HepG2 (cell line): ENCODE data around the gene SCAPER. TPM values are rescaled to one million over a fixed set of nuclear protein-coding genes. Genes with fewer than 3 reads are reported as not detected.

Source experiments
- ATF7 ChIP-seq, 2 experiments: fragments of 450-650 bp in 1 of 2; sonication (generic) in 1 of 2; formaldehyde crosslinking in 1 of 2; IDR thresholded peaks; 2 replicates each; pipeline versions ENCODE4 v1.4.0 to v1.6.1; 2016 to 2020; ENCODE audit warnings: antibody characterized with exemption in 1 of 2, mild to moderate bottlenecking in 1 of 2, missing genetic modification reagents in 1 of 2
- HNF4A ChIP-seq: sonication (generic); formaldehyde crosslinking; IDR thresholded peaks from 2 replicates; pipeline ENCODE4 v1.4.0; 2020; ENCODE audit warnings: missing genetic modification reagents
- NFE2 ChIP-seq: sonication (generic); formaldehyde crosslinking; IDR thresholded peaks from 2 replicates; pipeline ENCODE4 v1.4.0; 2020; ENCODE audit warnings: missing genetic modification reagents
- NFIC ChIP-seq: IDR thresholded peaks from 2 replicates; pipeline ENCODE4 v1.6.1; 2012; ENCODE audit warnings: mild to moderate bottlenecking, low read length, inconsistent platforms
- RFX1 ChIP-seq: fragments of 450-650 bp; IDR thresholded peaks from 2 replicates; pipeline ENCODE4 v1.6.1; 2017
- SIX4 ChIP-seq: sonication (generic); formaldehyde crosslinking; IDR thresholded peaks from 2 replicates; pipeline ENCODE4 v1.4.0; 2020; ENCODE audit warnings: missing genetic modification reagents
- ZFP90 ChIP-seq: sonication (generic); formaldehyde crosslinking; IDR thresholded peaks from 2 replicates; pipeline ENCODE4 v1.8.0; 2022; ENCODE audit warnings: missing genetic modification reagents, mild to moderate bottlenecking, inconsistent platforms, borderline replicate concordance
- ZNF143 ChIP-seq: sonication (generic); formaldehyde crosslinking; IDR thresholded peaks from 2 replicates; pipeline ENCODE4 v1.4.0; 2020; ENCODE audit warnings: missing genetic modification reagents
- ZNF253 ChIP-seq: sonication (generic); formaldehyde crosslinking; IDR thresholded peaks from 2 replicates; pipeline ENCODE4 v1.8.0; 2022; ENCODE audit warnings: mild to moderate bottlenecking, missing genetic modification reagents, borderline replicate concordance
- ZNF260 ChIP-seq: sonication (generic); formaldehyde crosslinking; IDR thresholded peaks from 2 replicates; pipeline ENCODE4 v1.4.0; 2020; ENCODE audit warnings: missing genetic modification reagents, low read depth, mild to moderate bottlenecking, borderline replicate concordance
- ZNF350 ChIP-seq: sonication (generic); formaldehyde crosslinking; IDR thresholded peaks from 2 replicates; pipeline ENCODE4 v1.4.0; 2020; ENCODE audit warnings: mild to moderate bottlenecking, low read depth, missing genetic modification reagents, borderline replicate concordance
- ZNF432 ChIP-seq: sonication (generic); formaldehyde crosslinking; IDR thresholded peaks from 2 replicates; pipeline ENCODE4 v1.5.0; 2020; ENCODE audit warnings: missing genetic modification reagents, mild to moderate bottlenecking, borderline replicate concordance
- ZNF501 ChIP-seq: sonication (generic); formaldehyde crosslinking; IDR thresholded peaks from 2 replicates; pipeline ENCODE4 v1.5.1; 2020; ENCODE audit warnings: mild to moderate bottlenecking, moderate library complexity, missing genetic modification reagents
- polyA plus RNA-seq, 8 experiments: library from polyadenylated mRNA; depleted of rRNA in 3 of 8; stranded (reverse) in 7 of 8; unstranded in 1 of 8; fragments of >200 nt; fragmentation: Illumina TruSeq in 4 of 8; extraction: Trizol in 4 of 8; gene quantifications; 2 replicates each; pipeline versions ENCODE4 v1.2.1 to v1.2.3, GENCODE V29; 2011 to 2016; ENCODE audit warnings: low read depth in 4 of 8, missing spikeins in 1 of 8, mixed read lengths in 1 of 8; ENCODE audit not compliant: insufficient read depth in 1 of 8
- total RNA-seq, 5 experiments: library from RNA; depleted of rRNA; stranded (reverse); fragments of >200 nt; fragmentation: Illumina TruSeq; extraction: Trizol; gene quantifications; 2 replicates each; pipeline ENCODE4 v1.2.3, GENCODE V29; 2016; ENCODE audit warnings: low read depth in 1 of 5
- TF ChIP-seq, protein P1 (sequence below): IDR thresholded peaks from 2 replicates; pipeline ENCODE4 v1.6.1; 2016; ENCODE audit warnings: missing genetic modification reagents, missing compliant biosample characterization
- TF ChIP-seq, protein P2 (sequence below): sonication (generic); formaldehyde crosslinking; IDR thresholded peaks from 2 replicates; pipeline ENCODE4 v1.4.0; 2020; ENCODE audit warnings: low read depth, missing genetic modification reagents
- TF ChIP-seq, protein P3 (sequence below): sonication (generic); formaldehyde crosslinking; IDR thresholded peaks from 2 replicates; pipeline ENCODE4 v1.5.0; 2020; ENCODE audit warnings: missing genetic modification reagents, mild to moderate bottlenecking, borderline replicate concordance
- TF ChIP-seq, protein P4 (sequence below): sonication (generic); formaldehyde crosslinking; IDR thresholded peaks from 2 replicates; pipeline ENCODE4 v1.9.0; 2021; ENCODE audit warnings: missing genetic modification reagents, borderline replicate concordance
- TF ChIP-seq, protein P5 (sequence below): sonication (generic); formaldehyde crosslinking; IDR thresholded peaks from 2 replicates; pipeline ENCODE4 v1.4.0; 2020; ENCODE audit warnings: missing genetic modification reagents
- TF ChIP-seq, protein P6 (sequence below): sonication (generic); formaldehyde crosslinking; IDR thresholded peaks from 2 replicates; pipeline ENCODE4 v1.8.1; 2023; ENCODE audit warnings: mild to moderate bottlenecking, moderate library complexity, missing genetic modification reagents

Gene SCAPER
- total and polyA plus RNA-seq, 2 of the 13 experiments (the other 11 are each of a cell fraction or from before 2014, with no cell fraction given) = 4.3 to 10.5 TPM

DNA sequence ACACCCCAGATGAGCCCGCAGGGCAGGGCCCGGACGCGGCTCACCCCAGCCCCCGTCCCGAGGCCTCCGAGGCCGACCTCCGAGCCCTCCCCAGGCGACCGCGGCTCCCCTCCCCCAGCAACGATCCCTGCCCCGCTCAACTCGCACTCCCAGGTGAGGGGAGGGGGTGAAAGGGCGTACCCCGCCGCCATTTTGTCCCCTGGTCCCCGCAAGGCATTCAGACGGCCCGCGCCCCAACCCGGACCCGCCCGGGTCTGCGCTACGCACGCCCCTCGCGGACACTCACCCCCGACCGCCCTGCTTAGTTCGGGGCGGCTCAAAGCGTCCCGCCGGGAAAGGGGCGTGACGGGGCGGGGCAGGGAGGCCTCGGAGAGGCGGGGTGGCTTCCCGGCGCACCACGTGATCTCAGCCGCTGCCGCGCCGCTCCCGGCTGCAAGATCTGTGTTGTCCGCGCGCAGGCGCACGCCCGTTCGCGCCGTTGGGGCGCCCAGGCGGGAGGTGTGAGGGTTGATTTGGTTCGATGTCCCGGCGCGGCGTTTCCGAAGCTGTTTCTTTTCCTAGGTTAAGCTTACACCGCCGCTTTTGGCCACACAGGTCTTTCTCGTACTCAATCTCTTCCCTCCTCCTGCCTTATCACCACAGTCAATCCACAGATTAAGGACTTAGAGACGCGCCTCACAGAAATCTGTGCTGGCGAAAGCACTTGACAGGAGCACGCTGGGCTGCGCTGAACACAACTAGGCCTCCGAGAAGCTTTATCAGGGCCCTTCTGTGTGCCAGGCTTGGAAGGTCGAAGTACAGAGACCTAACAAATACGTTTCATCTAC, at the start of gene SCAPER (continued):
- TF ChIP-seq, protein P1, sequence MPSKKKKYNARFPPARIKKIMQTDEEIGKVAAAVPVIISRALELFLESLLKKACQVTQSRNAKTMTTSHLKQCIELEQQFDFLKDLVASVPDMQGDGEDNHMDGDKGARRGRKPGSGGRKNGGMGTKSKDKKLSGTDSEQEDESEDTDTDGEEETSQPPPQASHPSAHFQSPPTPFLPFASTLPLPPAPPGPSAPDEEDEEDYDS = peak; percentile 38; the same call in 1 of the 2 replicates
- TF ChIP-seq, protein P2, sequence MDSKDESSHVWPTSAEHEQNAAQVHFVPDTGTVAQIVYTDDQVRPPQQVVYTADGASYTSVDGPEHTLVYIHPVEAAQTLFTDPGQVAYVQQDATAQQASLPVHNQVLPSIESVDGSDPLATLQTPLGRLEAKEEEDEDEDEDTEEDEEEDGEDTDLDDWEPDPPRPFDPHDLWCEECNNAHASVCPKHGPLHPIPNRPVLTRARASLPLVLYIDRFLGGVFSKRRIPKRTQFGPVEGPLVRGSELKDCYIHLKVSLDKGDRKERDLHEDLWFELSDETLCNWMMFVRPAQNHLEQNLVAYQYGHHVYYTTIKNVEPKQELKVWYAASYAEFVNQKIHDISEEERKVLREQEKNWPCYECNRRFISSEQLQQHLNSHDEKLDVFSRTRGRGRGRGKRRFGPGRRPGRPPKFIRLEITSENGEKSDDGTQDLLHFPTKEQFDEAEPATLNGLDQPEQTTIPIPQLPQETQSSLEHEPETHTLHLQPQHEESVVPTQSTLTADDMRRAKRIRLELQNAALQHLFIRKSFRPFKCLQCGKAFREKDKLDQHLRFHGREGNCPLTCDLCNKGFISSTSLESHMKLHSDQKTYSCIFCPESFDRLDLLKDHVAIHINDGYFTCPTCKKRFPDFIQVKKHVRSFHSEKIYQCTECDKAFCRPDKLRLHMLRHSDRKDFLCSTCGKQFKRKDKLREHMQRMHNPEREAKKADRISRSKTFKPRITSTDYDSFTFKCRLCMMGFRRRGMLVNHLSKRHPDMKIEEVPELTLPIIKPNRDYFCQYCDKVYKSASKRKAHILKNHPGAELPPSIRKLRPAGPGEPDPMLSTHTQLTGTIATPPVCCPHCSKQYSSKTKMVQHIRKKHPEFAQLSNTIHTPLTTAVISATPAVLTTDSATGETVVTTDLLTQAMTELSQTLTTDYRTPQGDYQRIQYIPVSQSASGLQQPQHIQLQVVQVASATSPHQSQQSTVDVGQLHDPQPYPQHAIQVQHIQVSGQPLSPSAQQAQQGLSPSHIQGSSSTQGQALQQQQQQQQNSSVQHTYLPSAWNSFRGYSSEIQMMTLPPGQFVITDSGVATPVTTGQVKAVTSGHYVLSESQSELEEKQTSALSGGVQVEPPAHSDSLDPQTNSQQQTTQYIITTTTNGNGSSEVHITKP (CRISPR knock-in tag) = peak; percentile 18; the same call in 1 of the 2 replicates
- TF ChIP-seq RFX1 = no peak
- peak; percentile 44; the same call in 1 of the 2 replicates for TF ChIP-seq ZNF143 (CRISPR knock-in tag)
- TF ChIP-seq ATF7 (IDR thresholded peaks at IDR 0.05) = no peak
- peak; percentile 69; the same call in 1 of the 2 replicates for TF ChIP-seq ATF7 (CRISPR knock-in tag; IDR thresholded peaks at IDR 0.05)
- TF ChIP-seq, protein P3, sequence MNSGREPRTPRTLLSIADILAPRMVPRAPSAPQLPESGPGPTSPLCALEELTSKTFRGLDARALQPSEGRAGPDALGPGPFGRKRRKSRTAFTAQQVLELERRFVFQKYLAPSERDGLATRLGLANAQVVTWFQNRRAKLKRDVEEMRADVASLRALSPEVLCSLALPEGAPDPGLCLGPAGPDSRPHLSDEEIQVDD (CRISPR knock-in tag) = peak; percentile 83; the same call in 1 of the 2 replicates
- TF ChIP-seq, protein P4, sequence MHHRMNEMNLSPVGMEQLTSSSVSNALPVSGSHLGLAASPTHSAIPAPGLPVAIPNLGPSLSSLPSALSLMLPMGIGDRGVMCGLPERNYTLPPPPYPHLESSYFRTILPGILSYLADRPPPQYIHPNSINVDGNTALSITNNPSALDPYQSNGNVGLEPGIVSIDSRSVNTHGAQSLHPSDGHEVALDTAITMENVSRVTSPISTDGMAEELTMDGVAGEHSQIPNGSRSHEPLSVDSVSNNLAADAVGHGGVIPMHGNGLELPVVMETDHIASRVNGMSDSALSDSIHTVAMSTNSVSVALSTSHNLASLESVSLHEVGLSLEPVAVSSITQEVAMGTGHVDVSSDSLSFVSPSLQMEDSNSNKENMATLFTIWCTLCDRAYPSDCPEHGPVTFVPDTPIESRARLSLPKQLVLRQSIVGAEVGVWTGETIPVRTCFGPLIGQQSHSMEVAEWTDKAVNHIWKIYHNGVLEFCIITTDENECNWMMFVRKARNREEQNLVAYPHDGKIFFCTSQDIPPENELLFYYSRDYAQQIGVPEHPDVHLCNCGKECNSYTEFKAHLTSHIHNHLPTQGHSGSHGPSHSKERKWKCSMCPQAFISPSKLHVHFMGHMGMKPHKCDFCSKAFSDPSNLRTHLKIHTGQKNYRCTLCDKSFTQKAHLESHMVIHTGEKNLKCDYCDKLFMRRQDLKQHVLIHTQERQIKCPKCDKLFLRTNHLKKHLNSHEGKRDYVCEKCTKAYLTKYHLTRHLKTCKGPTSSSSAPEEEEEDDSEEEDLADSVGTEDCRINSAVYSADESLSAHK = no peak
- TF ChIP-seq NFIC = no peak
- TF ChIP-seq, protein P5, sequence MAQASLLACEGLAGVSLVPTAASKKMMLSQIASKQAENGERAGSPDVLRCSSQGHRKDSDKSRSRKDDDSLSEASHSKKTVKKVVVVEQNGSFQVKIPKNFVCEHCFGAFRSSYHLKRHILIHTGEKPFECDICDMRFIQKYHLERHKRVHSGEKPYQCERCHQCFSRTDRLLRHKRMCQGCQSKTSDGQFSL (CRISPR knock-in tag) = no peak; the same call in 1 of the 2 replicates
- no peak; the same call in 1 of the 2 replicates for TF ChIP-seq HNF4A (CRISPR knock-in tag)
- TF ChIP-seq, protein P6, sequence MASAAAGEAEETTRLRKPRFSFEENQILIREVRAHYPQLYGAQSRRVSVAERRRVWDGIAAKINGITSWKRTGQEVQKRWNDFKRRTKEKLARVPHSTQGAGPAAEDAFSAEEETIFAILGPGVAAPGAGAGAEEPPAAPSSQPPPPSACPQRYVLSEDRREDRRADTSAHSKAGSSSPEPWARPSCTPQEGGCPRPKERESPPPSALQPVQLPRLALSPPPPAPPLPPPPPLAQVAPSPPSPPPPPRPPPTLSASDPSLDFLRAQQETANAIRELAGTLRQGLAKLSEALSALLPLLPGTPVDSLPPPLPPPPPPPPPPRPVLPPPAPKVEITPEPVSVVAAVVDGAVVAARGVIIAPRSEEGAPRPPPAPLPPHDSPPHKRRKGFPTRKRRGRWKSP = peak; percentile 91
- peak; percentile 85 for TF ChIP-seq ZNF501 (CRISPR knock-in tag)
- peak; percentile 88; the same call in 1 of the 2 replicates for TF ChIP-seq ZFP90 (CRISPR knock-in tag)
- peak; percentile 97 for TF ChIP-seq ZNF253 (CRISPR knock-in tag)
- no peak for TF ChIP-seq NFE2 (CRISPR knock-in tag)
- TF ChIP-seq ZNF432 (CRISPR knock-in tag) = no peak
- TF ChIP-seq ZNF350 = peak; percentile 81; the same call in 1 of the 2 replicates
- TF ChIP-seq SIX4 (CRISPR knock-in tag) = peak; percentile 68; the same call in 1 of the 2 replicates
- TF ChIP-seq ZNF260 (CRISPR knock-in tag) = no peak
